Amniotic stem cell (primary cell): ENCODE results near the gene KRT16.
"Not testable (repeated sequence)": the region's sequence is repeated elsewhere in the genome, so short reads cannot be mapped to it uniquely, and the experiment has no call there.

Experiments
- DNase-seq: peaks from one replicate; lab custom pipeline; 2025; lab: John Stamatoyannopoulos, UW

The KRT16 gene

GRCh38 chr17:41583137-41584127 is 29.1 kb downstream of the KRT16 start:
- DNase-seq: no peak

GRCh38 chr17:41582061-41582968 is 30.3 kb downstream of the KRT16 start:
- DNase-seq: not testable (repeated sequence)

- no peak for DNase-seq
These were observed 31.1 kb downstream of the KRT16 start for GRCh38 chr17:41581366-41582060.

- no peak for DNase-seq
These were observed 31.7 kb downstream of the KRT16 start for GRCh38 chr17:41580687-41581365.

GRCh38 chr17:41580244-41580575 is 32.4 kb downstream of the KRT16 start:
- no peak for DNase-seq

GRCh38 chr17:41579484-41580243 is 32.9 kb downstream of the KRT16 start:
- no peak for DNase-seq

GRCh38 chr17:41578971-41579370 is 33.6 kb downstream of the KRT16 start:
- DNase-seq: no peak

- DNase-seq: no peak
These were observed 34.0 kb downstream of the KRT16 start for GRCh38 chr17:41578538-41578937.

GRCh38 chr17:41576740-41577139 is 35.8 kb downstream of the KRT16 start:
- DNase-seq: not testable (repeated sequence)

- DNase-seq: no peak
These were observed 37.2 kb downstream of the KRT16 start for GRCh38 chr17:41575336-41575735.

GRCh38 chr17:41571561-41572434 is 40.8 kb downstream of the KRT16 start, which contains the start of gene KRT9:
KRT9 (minus strand) TSS chr17:41572059; CDS start chr17:41571992, 67 bp downstream.
- DNase-seq: no peak

- DNase-seq: no peak
These were observed 45.2 kb downstream of the KRT16 start for GRCh38 chr17:41567317-41567716.

GRCh38 chr17:41565338-41565737 is 47.2 kb downstream of the KRT16 start:
- DNase-seq: no peak

- DNase-seq: no peak
These were observed 48.9 kb downstream of the KRT16 start for GRCh38 chr17:41563607-41564170.

GRCh38 chr17:41561554-41561953 is 51.0 kb downstream of the KRT16 start:
- DNase-seq: no peak
